ENCODE data around the gene NTF3.

DNA sequence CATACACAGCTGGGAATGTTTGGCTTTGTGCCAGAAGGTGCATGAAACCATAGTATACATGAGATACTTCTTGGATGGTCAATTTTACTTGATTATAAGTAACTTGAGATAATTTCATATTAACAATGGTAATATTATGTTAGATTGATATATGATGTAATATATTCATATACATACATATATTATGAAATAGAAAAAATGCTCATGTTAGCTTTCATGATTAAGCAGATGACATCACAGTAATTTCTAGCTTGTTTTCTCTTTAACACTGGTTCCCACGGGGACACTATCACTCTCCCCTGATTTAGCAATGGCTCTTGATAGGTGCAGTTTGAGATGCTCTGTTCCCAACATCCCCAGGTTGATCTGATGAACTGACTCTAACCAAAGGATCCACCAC, 35.4 kb upstream of the NTF3 start:
- TF ChIP-seq RAD21 (IDR thresholded peaks at IDR 0.05; ENCODE audit: low read length) (no peak), FOXJ3 (CRISPR knock-in tag; IDR thresholded peaks at IDR 0.05) (no peak), TAF1 (IDR thresholded peaks at IDR 0.05; ENCODE audit: borderline replicate concordance, low read depth, low read length) (no peak), CHD2 (IDR thresholded peaks at IDR 0.05; ENCODE audit: low read length, partially characterized antibody) (no peak), TCF12 (IDR thresholded peaks at IDR 0.05) (no peak)
- TF ChIP-seq, protein P1, sequence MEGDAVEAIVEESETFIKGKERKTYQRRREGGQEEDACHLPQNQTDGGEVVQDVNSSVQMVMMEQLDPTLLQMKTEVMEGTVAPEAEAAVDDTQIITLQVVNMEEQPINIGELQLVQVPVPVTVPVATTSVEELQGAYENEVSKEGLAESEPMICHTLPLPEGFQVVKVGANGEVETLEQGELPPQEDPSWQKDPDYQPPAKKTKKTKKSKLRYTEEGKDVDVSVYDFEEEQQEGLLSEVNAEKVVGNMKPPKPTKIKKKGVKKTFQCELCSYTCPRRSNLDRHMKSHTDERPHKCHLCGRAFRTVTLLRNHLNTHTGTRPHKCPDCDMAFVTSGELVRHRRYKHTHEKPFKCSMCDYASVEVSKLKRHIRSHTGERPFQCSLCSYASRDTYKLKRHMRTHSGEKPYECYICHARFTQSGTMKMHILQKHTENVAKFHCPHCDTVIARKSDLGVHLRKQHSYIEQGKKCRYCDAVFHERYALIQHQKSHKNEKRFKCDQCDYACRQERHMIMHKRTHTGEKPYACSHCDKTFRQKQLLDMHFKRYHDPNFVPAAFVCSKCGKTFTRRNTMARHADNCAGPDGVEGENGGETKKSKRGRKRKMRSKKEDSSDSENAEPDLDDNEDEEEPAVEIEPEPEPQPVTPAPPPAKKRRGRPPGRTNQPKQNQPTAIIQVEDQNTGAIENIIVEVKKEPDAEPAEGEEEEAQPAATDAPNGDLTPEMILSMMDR (IDR thresholded peaks at IDR 0.05): no peak
